ENCODE data around the gene PLCL2.
"Not testable (repeated sequence)": the region's sequence is repeated elsewhere in the genome, so short reads cannot be mapped to it uniquely, and the experiment has no call there.

PLCL2 gene

DNA sequence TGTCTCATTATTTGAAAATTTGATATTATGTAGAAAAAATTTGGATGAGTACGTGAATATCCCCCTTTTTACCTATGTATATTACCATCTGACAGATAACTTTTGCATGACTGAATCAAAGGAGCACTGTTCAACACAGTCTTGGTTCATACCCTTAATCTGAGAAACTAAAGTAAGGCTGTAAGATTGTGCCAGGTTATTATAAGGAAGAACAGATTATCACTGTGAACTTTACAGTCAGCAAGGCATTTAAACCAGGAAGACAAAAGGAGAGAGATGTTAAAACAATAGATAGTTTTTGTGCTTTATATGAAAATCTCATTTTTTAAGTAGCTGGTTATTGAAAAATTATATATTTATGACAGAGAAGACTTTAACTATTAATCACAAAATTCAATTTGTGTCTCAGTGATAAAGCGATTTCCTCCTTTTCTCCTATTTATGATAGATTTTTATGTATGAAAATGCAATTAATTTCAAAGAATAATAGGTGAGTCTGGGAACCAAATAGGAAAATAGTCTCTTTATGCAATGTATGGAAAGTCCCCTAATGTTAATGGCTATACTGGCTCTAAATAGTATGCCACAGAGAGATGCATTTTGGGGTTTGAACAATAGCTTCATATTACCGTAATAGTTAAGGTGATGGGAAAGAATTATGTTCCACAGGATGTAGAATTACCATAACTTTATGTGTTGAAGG lies 33.4 kb downstream of the PLCL2 start:
- DNase-seq = no peak

DNA sequence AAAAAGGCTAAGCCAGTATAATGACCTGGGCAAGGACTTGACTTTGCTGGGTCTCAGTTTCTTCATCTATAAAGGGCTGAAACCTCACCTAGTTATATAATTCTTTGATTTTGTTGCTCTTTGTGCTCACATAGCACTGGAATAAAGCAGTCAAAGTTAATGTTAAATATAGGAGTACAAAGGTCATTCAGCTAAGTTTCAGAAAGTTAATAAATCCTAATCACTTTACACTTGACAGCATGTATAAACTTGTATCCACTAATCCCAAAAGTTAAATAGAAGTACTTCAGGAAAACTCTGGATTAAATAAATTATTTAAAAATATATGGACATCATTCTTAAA lies 33.9 kb downstream of the PLCL2 start:
- DNase-seq = no peak

- DNase-seq = no peak
Observed at GRCh38 chr3:16923112-16923511, 38.4 kb downstream of the PLCL2 start.

GRCh38 chr3:16927485-16927884 lies 42.7 kb downstream of the PLCL2 start:
- peak; percentile 25 for DNase-seq

- DNase-seq = no peak
Observed at GRCh38 chr3:16928386-16929132, 43.8 kb downstream of the PLCL2 start.

DNA sequence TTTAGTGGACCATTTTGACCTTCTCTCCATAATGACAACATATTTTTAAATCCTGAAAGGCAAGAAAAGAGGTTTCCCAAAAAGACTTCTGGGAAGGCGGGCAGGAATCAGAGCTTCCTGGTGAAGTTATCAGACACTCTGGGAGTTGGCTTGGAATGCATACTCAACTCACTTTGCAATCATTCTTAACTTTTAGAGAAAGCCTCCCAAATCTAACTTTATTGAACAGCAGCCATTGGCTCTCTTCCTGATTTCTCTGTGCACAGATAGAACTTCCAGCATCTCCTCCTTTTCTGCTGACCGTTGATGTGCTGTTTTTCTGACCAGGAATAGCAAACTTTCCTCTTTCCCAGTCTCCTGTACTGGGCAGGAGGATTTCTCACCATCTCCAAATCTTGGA lies 44.6 kb downstream of the PLCL2 start:
- DNase-seq = no peak

DNA sequence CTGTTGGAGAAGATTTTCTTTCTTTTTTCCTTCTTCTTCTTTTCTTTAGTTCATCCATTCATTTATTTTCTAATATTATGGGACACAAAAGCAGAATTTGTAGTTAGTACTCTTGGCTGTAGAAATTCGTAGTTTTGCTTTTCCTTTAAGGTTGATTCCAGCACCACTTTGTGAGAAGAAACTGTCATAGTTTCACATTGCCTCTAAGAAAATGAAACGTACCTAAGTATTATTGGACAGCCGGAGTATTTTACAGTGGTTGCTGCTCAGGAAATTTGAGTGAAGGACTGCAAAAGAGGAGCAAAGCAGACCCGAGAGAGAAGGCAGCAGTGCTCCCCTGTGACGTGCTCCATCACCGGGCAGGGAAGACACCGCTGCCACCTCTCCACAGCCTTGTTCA lies 48.1 kb downstream of the PLCL2 start:
- no peak for DNase-seq

GRCh38 chr3:16935781-16936180 lies 51.0 kb downstream of the PLCL2 start:
- no peak for DNase-seq

DNA sequence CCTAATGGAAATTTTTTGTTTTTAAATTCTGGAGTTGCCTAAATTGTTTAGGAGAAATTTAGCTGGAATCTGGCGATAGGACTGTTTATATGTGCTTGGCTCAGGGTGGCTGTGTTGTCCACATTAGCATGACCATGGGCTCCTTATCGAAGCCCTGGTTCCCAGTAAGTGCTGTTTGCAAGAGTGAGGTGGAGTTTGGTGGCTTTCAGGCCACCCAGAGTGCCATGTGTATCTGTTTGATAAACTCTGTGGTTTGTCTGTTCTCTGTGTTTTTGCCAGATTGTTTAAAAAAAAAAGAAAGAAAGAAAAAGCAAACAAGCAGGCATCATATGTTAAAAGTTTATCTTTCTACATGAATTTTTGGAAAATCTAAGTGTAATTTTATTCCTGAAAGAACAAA lies 51.5 kb downstream of the PLCL2 start:
- peak; percentile 31 for DNase-seq

DNA sequence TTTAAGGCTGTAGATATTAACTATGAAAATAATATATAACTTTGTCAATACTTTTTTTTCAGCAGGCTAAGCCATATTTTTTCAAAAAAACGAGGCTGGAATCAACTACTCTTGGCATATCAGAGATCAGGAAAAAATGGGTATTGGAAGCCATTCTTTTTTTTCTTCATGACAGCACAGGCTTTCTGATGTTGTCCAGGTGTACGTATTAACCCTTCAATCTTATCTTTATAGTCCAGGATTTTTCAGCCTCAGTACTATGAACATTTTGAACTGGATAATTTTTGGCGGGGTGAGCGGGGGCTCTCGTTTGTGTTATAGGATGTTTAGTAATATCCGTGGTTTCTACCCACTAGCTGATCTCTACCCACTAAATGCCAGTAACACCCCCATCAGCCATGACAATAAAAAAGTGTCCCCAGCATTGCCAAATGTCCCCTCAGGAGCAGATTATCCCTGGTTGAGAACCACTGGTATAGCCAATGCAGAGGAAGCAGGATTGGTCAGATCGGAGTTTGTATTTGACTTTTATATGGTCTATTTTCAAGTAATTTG lies 52.0 kb downstream of the PLCL2 start:
- no peak for DNase-seq

DNA sequence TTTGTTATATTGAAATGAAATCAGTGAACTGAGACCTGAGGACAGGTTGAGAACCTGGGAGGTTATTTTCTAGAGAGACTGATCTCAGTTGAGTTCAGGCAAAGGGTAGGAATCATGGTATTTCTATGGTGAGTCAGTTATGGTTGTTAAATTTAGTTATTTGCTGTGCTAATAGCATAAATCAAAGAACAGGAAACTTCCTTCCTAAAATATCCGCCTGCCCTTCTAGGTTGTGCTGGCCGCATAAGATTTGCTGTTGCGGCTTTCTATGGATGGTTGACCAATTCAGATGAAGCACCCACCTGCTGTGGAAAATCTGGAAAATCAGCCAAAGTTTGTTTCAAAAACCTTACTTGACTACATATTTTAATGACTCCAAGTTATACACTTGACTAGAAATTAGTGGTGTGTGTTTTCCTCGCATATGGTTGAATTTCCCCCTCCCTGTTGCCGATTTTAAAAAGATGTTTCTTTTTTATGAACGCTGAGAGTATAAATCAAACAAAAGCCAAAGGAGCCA lies 52.6 kb downstream of the PLCL2 start:
- no peak for DNase-seq

DNA sequence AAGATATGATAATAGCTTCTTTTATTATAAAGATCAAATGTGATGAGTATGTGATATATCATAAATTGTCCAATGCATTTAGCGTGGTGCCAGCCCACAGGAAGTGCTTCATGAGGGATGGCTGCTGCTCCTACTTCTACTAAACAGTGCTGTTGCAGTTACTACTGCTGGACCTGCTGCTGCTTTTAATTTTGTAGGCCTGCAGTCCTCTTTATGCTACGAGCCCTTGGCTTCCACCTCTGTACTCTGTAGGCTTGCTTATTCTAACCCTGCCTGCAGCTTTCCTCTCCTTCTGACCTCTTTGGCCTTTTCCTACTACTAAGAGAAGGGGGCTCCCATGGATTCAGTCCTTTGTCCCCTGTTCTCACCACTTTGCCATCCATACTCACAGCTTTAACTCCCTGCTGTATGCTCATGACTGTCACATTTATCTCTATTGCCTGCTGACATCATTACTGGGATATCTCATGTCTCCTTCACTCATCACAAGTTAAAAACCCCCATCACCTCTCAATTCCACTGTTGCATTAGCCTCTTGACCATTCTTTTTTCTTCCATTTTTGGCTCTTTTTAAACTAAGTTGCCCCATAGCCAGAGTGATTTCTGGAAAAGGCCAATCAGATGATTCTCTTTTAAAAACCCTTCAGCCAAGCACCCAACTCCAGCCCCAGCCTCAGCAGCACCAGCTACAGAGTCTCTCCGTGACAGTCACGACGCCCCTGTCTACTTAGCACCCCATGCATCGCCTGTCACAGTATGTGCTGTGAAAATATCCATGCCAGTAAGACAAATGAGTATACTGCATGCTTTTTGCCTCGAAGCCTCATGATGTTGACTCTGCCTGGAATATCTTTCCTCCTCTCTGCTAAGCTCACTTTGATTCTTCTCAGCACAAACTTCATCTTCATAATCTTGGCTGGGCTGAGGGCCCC lies 56.3 kb downstream of the PLCL2 start:
- DNase-seq = no peak

GRCh38 chr3:16942955-16943354 lies 58.2 kb downstream of the PLCL2 start:
- no peak for DNase-seq

DNA sequence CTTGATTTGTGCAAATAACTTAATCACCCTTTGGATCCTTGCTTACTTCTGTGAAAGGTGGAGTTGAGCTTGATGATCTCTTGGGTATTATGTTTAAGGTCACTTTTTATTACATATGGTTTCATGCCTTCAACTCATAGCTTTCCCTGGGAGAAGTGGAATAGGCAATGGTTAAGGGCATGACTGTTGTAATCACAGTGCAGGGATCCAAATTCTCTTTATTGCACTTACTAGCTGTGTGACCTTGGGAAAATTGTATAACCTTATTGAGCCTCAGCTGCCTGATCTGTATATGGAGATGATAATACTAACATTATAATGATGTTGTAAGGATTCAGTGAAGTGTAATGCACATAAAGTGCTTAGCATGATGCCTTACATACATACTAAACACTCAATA lies 59.1 kb downstream of the PLCL2 start:
- no peak for DNase-seq

DNA sequence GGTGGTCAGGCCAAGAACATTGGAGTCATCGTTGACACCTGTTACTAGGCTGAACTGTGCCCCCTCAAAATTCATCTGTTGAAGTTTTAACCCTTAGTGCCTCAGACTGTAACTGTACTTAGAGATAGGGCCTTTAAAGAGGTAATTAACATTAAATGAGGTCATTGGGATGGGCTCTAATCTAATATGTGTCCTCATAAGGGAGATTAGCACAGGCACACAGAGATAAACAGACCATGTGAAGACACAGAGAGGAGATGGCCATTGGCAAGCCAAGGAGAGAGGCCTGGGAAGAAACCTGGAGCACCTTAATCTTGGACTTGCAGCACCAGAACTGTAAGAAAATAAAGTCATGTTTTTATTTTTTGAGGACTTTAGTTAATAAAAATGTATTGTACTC lies 59.6 kb downstream of the PLCL2 start:
- DNase-seq = no peak

DNA sequence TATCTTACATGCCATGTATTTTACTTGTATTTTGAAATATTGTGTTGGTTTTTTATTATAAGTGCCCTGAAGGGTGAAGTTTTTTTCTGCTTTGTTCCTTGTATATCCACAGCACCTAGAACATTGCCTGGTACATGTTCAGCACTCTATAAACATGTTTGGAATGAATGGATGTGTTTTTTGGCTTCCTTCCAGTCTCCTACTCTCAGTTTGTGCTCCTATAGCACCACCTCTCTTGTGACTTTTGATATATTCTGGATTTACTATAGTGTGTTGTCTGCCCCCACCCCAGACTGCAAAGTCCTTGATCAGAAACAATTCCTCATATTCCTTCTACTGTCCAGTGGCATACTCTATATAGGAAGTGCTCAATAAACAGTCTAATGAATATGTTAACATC lies 60.6 kb downstream of the PLCL2 start:
- no peak for DNase-seq

- no peak for DNase-seq
Observed at GRCh38 chr3:16950282-16950681, 65.5 kb downstream of the PLCL2 start.

- no peak for DNase-seq
Observed at GRCh38 chr3:16950845-16951244, 66.1 kb downstream of the PLCL2 start.

DNA sequence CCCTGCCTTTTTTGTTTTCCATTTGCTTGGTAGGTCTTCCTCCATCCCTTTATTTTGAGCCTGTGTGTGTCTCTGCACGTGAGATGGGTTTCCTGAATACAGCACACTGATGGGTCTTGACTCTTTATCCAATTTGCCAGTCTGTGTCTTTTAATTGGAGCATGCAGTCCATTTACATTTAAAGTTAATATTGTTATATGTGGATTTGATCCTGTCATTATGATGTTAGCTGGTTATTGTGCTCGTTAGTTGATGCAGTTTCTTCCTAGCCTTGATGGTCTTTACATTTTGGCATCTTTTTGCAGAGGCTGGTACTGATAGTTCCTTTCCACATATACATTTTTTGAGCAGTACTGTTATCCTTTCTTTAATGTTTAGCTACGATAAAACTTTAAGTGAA lies 73.1 kb downstream of the PLCL2 start:
- DNase-seq = not testable (repeated sequence)

- no peak for DNase-seq
Observed at GRCh38 chr3:16960125-16960524, 75.4 kb downstream of the PLCL2 start.

GRCh38 chr3:16961621-16962205 lies 77.0 kb downstream of the PLCL2 start:
- DNase-seq = no peak

- DNase-seq = no peak
Observed at GRCh38 chr3:16975083-16975482, 90.3 kb downstream of the PLCL2 start.

All from CD4-positive, alpha-beta T cell treated with Interleukin-6 for 4 hours (primary cell).